ENCODE data around the gene MADD.
A peak's percentile ranks its signal among the peaks of the same experiment; 100 is the strongest.

The MADD gene

DNA sequence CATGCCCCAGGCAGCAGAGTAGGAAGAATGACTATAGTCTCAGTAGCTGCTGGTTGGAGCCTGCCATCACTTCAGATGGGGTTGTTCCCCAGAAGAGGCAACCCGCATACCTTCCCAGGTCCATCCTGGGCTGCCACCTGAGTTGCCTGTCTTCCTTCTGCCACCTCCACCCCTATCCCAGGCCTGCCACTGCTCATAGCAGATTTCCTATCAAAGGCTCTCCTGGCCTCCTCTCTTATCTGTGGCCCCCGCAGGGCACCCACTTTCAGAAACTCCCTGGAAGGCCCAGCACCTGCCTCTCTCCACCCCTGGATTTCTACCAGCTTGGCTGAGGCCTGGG, 12.8 kb upstream of the MADD start:
- POLR2A ChIA-PET: interaction anchor here (0.5 to 0.9 kb wide), 2 partner anchors 70 to 253 kb away, joined by 3 read pairs; no protein-coding TSS in a partner anchor
- WGBS (ENCODE audit: insufficient coverage): 85% methylated on average over 1 of the region's 2 CpGs
- no peaks in the 10 kb centered on the region for H3K9me3 ChIP-seq (ENCODE audit: control extremely low read depth in 1 of 5, control insufficient read depth in 4 of 5, insufficient read depth in 2 of 5, low read depth in 1 of 5, low read length in 4 of 5)
- CTCF ChIA-PET: interaction anchor here (0.8 to 13.0 kb wide), 9 partner anchors 9 to 78 kb away, joined by 3 to 145 read pairs (median 33); partner anchors contain the start of genes ACP2, ARFGAP2 and DDB2
- peaks cover 0 to 11% (median 7%) of the 10 kb centered on the region in 4 experiments for H3K36me3 ChIP-seq (ENCODE audit: control insufficient read depth in 4 of 4, insufficient read depth in 4 of 4, low read length in 3 of 4)
- DNase-seq: no peak
- peak overlapping the region in 4 of 7 experiments; percentile 61 to 77 (median 70) for H3K4me3 ChIP-seq (ENCODE audit: control insufficient read depth in 1 of 7, extremely low read depth in 1 of 7, insufficient read depth in 4 of 7, low read depth in 2 of 7, low read length in 6 of 7)
- peaks cover 14 to 57% (median 55%) of the 10 kb centered on the region in 4 experiments for H3K4me1 ChIP-seq (ENCODE audit: control extremely low read depth in 1 of 4, control insufficient read depth in 4 of 4, insufficient read depth in 4 of 4, low read length in 3 of 4)
- H3K27ac ChIP-seq (ENCODE audit: insufficient read depth in 1 of 2, low read depth in 1 of 2, low read length in 2 of 2, poor library complexity in 1 of 2, severe bottlenecking in 2 of 2): peak overlapping the region in 1 of 2 experiments; percentile 75
- H3K27me3 ChIP-seq (replicated peaks in 2 of 5; ENCODE audit: control insufficient read depth in 4 of 5, insufficient read depth in 5 of 5, low read length in 4 of 5): no peaks in the 10 kb centered on the region

DNA sequence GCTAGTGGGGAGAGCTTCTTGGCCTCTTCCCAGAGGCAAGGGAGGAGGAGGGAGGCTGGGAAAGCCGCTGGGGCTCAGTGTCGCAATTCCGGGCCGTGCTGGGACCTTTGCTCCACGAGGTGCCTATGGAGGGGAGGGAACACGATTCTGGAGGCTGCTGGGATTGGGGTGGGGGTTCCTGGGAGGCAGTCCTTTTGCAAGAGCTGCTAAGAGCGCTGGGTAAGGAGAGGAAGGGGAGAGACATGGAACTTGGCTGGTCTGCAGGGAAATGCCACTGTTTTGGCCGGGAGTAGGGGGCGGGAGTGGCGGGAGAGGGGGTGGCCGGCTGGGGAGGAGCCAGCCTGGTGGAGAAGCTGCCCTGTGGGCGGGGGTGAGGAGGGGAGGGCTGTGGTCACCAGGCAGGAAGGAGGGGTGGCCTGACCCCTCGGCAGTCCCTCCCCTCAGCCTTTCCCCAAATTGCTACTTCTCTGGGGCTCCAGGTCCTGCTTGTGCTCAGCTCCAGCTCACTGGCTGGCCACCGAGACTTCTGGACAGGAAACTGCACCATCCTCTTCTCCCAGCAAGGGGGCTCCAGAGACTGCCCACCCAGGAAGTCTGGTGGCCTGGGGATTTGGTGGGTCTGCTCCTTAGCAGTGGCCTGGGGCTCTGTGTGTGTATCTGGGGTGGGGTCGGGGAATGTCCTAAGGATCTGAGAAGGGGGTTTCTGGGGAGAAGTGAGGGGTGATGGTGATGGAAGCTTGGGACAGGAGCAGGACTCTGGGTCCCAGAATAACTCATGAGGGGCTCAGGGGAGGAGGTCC, 12.2 kb upstream of the MADD start, which contains the start of gene NR1H3:
NR1H3 (plus strand) TSS at position 480 of the 800 bp plus-strand sequence. CDS start 1,221 bp downstream, outside the sequence.
- 5% methylated on average over 11 of the region's 15 CpGs for WGBS (ENCODE audit: insufficient coverage)
- Histone ChIP-seq H3K4me1 (ENCODE audit: control extremely low read depth in 1 of 4, control insufficient read depth in 4 of 4, insufficient read depth in 4 of 4, low read length in 3 of 4) (peaks cover 14 to 58% (median 56%) of the 10 kb centered on the region in 4 experiments), H3K4me3 (ENCODE audit: control insufficient read depth in 1 of 7, extremely low read depth in 1 of 7, insufficient read depth in 4 of 7, low read depth in 2 of 7, low read length in 6 of 7) (peak within 1 kb of the TSS; percentile 31 to 77 (median 61)), H3K27ac (ENCODE audit: insufficient read depth in 1 of 2, low read depth in 1 of 2, low read length in 2 of 2, poor library complexity in 1 of 2, severe bottlenecking in 2 of 2) (peak within 1 kb of the TSS; percentile 34 to 75), H3K9me3 (ENCODE audit: control extremely low read depth in 1 of 5, control insufficient read depth in 4 of 5, insufficient read depth in 2 of 5, low read depth in 1 of 5, low read length in 4 of 5) (no peaks in the 10 kb centered on the region), H3K27me3 (replicated peaks in 2 of 5; ENCODE audit: control insufficient read depth in 4 of 5, insufficient read depth in 5 of 5, low read length in 4 of 5) (no peaks in the 10 kb centered on the region), H3K36me3 (ENCODE audit: control insufficient read depth in 4 of 4, insufficient read depth in 4 of 4, low read length in 3 of 4) (peaks cover 0 to 13% (median 7%) of the 10 kb centered on the region in 4 experiments)
- peak in 1 of 3 donors; percentile 30 for DNase-seq
- POLR2A ChIA-PET: interaction anchor here (0.7 to 2.6 kb wide), 3 partner anchors 24 to 72 kb away, joined by 3 to 14 read pairs (median 3); no protein-coding TSS in a partner anchor
- CTCF ChIA-PET: interaction anchor here (0.8 to 13.0 kb wide), 14 partner anchors 10 to 167 kb away, joined by 3 to 145 read pairs (median 18); partner anchors contain the start of genes ACP2, ARFGAP2, DDB2 and MADD

DNA sequence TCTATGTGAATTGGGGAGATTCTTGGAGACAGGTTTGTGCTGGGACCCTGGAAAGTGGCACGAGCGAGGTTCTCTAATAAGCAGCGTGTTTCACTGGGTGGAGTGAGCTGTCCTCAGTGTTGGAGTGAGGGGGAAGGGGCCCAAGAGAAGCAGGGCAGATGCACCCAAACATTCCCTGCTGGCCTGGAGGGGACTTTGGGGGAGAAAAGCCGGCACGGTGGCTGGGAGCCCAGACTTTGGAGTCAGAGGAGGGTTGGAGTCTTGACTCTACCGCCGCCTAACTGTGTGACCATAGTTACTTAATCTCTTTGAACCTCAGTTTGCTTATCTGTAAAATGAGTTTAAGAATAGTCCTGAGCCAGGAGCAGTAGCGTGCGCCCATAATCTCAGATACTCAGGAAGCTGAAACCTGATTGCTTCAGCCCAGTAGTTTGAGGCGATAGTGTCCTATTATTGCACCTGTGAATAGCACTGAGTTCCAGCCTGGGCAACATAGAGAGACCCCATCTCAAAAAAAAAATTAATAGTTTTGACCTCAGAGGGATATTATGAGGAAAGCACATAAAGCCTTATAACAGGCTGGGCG, 11.5 kb upstream of the MADD start:
- WGBS (ENCODE audit: insufficient coverage): 60% methylated on average over 7 of the region's 11 CpGs
- H3K9me3 ChIP-seq (ENCODE audit: control extremely low read depth in 1 of 5, control insufficient read depth in 4 of 5, insufficient read depth in 2 of 5, low read depth in 1 of 5, low read length in 4 of 5): no peaks in the 10 kb centered on the region
- ChIA-PET CTCF (interaction anchor here (1.0 to 13.0 kb wide), 17 partner anchors 9 to 195 kb away, joined by 3 to 145 read pairs (median 9); partner anchors contain the start of genes ACP2, ARFGAP2, DDB2 and MADD), POLR2A (interaction anchor here (0.7 to 2.6 kb wide), 3 partner anchors 13 to 73 kb away, joined by 3 to 14 read pairs (median 12); partner anchors contain the start of gene MADD)
- H3K4me3 ChIP-seq (ENCODE audit: control insufficient read depth in 1 of 7, extremely low read depth in 1 of 7, insufficient read depth in 4 of 7, low read depth in 2 of 7, low read length in 6 of 7): peak overlapping the region; percentile 31 to 77 (median 61)
- H3K27ac ChIP-seq (ENCODE audit: insufficient read depth in 1 of 2, low read depth in 1 of 2, low read length in 2 of 2, poor library complexity in 1 of 2, severe bottlenecking in 2 of 2): peak overlapping the region; percentile 34 to 75
- no peak for DNase-seq
- H3K4me1 ChIP-seq (ENCODE audit: control extremely low read depth in 1 of 4, control insufficient read depth in 4 of 4, insufficient read depth in 4 of 4, low read length in 3 of 4): peaks cover 14 to 61% (median 57%) of the 10 kb centered on the region in 4 experiments
- no peaks in the 10 kb centered on the region for H3K27me3 ChIP-seq (replicated peaks in 2 of 5; ENCODE audit: control insufficient read depth in 4 of 5, insufficient read depth in 5 of 5, low read length in 4 of 5)
- peaks cover 0 to 16% (median 6%) of the 10 kb centered on the region in 4 experiments for H3K36me3 ChIP-seq (ENCODE audit: control insufficient read depth in 4 of 4, insufficient read depth in 4 of 4, low read length in 3 of 4)

DNA sequence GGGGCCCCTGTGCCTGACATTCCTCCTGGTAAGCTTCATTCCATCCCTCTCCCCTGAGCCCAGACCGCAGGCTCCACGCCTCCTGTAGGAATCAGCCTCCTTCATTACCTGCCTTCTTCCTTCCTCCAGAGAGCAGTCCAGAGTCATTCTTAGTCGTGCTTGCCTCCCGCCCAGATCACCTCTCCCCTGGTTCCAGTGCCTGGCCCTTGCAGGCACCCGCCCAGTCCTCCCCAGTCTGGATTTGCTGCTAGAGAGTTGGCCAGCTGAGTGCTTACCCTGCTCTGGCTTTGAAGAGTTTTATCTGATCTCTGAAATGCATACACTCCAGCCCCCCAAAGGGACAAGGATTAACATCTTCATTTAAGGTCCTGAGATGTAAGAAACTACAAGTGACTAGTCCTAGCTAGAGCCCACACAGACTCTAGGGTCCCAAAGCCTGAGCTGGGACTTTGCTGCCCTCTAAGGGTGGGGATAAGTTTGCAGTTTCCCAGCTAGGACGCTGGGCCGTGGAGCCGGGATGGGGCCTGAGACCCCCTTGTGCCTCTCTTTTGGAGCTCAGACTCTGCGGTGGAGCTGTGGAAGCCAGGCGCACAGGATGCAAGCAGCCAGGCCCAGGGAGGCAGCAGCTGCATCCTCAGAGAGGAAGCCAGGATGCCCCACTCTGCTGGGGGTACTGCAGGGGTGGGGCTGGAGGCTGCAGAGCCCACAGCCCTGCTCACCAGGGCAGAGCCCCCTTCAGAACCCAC, 10.5 kb upstream of the MADD start:
- Histone ChIP-seq H3K27ac (ENCODE audit: insufficient read depth in 1 of 2, low read depth in 1 of 2, low read length in 2 of 2, poor library complexity in 1 of 2, severe bottlenecking in 2 of 2) (peak overlapping the region in 1 of 2 experiments; percentile 75), H3K36me3 (ENCODE audit: control insufficient read depth in 4 of 4, insufficient read depth in 4 of 4, low read length in 3 of 4) (peaks cover 2 to 17% (median 10%) of the 10 kb centered on the region in 4 experiments), H3K4me1 (ENCODE audit: control extremely low read depth in 1 of 4, control insufficient read depth in 4 of 4, insufficient read depth in 4 of 4, low read length in 3 of 4) (peaks cover 14 to 69% (median 57%) of the 10 kb centered on the region in 4 experiments), H3K27me3 (replicated peaks in 2 of 5; ENCODE audit: control insufficient read depth in 4 of 5, insufficient read depth in 5 of 5, low read length in 4 of 5) (no peaks in the 10 kb centered on the region), H3K9me3 (ENCODE audit: control extremely low read depth in 1 of 5, control insufficient read depth in 4 of 5, insufficient read depth in 2 of 5, low read depth in 1 of 5, low read length in 4 of 5) (no peaks in the 10 kb centered on the region), H3K4me3 (ENCODE audit: control insufficient read depth in 1 of 7, extremely low read depth in 1 of 7, insufficient read depth in 4 of 7, low read depth in 2 of 7, low read length in 6 of 7) (peak overlapping the region in 5 of 7 experiments; percentile 16 to 77 (median 56))
- ChIA-PET CTCF (interaction anchor here (0.9 to 13.0 kb wide), 26 partner anchors 8 to 447 kb away, joined by 3 to 145 read pairs (median 4); partner anchors contain the start of genes ACP2, ARFGAP2, DDB2 and MADD), POLR2A (interaction anchor here (0.5 to 2.6 kb wide), 6 partner anchors 8 to 80 kb away, joined by 3 to 14 read pairs (median 4); partner anchors contain the start of genes ACP2 and MADD)
- DNase-seq: peak; percentile 64 to 94 (median 91)
- WGBS (ENCODE audit: insufficient coverage): 24% methylated on average over 9 of the region's 10 CpGs

DNA sequence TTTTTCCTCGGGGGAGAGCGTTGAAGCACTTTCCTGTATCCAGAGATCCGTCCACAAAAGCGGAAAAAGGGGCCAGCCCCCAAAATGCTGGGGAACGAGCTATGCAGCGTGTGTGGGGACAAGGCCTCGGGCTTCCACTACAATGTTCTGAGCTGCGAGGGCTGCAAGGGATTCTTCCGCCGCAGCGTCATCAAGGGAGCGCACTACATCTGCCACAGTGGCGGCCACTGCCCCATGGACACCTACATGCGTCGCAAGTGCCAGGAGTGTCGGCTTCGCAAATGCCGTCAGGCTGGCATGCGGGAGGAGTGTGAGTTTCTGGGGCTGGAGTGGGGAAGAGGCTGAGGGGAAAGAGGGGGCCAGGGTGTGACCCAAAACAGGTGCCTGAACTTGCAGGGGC, 9.6 kb upstream of the MADD start:
- H3K4me3 ChIP-seq (ENCODE audit: control insufficient read depth in 1 of 7, extremely low read depth in 1 of 7, insufficient read depth in 4 of 7, low read depth in 2 of 7, low read length in 6 of 7): peak overlapping the region in 1 of 7 experiments; percentile 76
- no peaks in the 10 kb centered on the region for H3K27me3 ChIP-seq (replicated peaks in 2 of 5; ENCODE audit: control insufficient read depth in 4 of 5, insufficient read depth in 5 of 5, low read length in 4 of 5)
- H3K4me1 ChIP-seq (ENCODE audit: control extremely low read depth in 1 of 4, control insufficient read depth in 4 of 4, insufficient read depth in 4 of 4, low read length in 3 of 4): peaks cover 17 to 69% (median 56%) of the 10 kb centered on the region in 4 experiments
- H3K36me3 ChIP-seq (ENCODE audit: control insufficient read depth in 4 of 4, insufficient read depth in 4 of 4, low read length in 3 of 4): peaks cover 5 to 17% (median 10%) of the 10 kb centered on the region in 4 experiments
- 95% methylated on average over 19 of the region's 19 CpGs for WGBS (ENCODE audit: insufficient coverage)
- DNase-seq: no peak
- H3K27ac ChIP-seq (ENCODE audit: insufficient read depth in 1 of 2, low read depth in 1 of 2, low read length in 2 of 2, poor library complexity in 1 of 2, severe bottlenecking in 2 of 2): peak overlapping the region in 1 of 2 experiments; percentile 69
- ChIA-PET POLR2A (interaction anchor here (1.2 to 2.6 kb wide), 2 partner anchors 13 to 26 kb away, joined by 4 to 14 read pairs; no protein-coding TSS in a partner anchor), CTCF (interaction anchor here (1.2 to 13.0 kb wide), 14 partner anchors 7 to 99 kb away, joined by 3 to 145 read pairs (median 20); partner anchors contain the start of genes ACP2, ARFGAP2, DDB2 and MADD)
- no peaks in the 10 kb centered on the region for H3K9me3 ChIP-seq (ENCODE audit: control extremely low read depth in 1 of 5, control insufficient read depth in 4 of 5, insufficient read depth in 2 of 5, low read depth in 1 of 5, low read length in 4 of 5)

DNA sequence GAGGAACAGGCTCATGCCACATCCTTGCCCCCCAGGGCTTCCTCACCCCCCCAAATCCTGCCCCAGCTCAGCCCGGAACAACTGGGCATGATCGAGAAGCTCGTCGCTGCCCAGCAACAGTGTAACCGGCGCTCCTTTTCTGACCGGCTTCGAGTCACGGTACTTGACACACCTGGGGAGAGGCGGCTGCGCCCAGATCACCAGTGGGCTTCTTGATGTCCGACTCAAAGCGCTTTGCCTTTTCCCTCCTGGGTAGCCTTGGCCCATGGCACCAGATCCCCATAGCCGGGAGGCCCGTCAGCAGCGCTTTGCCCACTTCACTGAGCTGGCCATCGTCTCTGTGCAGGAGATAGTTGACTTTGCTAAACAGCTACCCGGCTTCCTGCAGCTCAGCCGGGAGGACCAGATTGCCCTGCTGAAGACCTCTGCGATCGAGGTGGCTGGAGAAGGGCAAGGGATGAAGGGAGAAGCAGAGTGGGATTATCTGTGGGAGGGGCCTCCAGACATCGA, 8.6 kb upstream of the MADD start:
- POLR2A ChIA-PET: interaction anchor here (0.9 kb wide), 1 partner anchor 9 kb away, joined by 3 read pairs; the partner anchor contains the start of gene MADD
- no peak for DNase-seq
- Histone ChIP-seq H3K27ac (ENCODE audit: insufficient read depth in 1 of 2, low read depth in 1 of 2, low read length in 2 of 2, poor library complexity in 1 of 2, severe bottlenecking in 2 of 2) (peak overlapping the region; percentile 17 to 49), H3K4me1 (ENCODE audit: control extremely low read depth in 1 of 4, control insufficient read depth in 4 of 4, insufficient read depth in 4 of 4, low read length in 3 of 4) (peaks cover 23 to 79% (median 66%) of the 10 kb centered on the region in 4 experiments), H3K9me3 (ENCODE audit: control extremely low read depth in 1 of 5, control insufficient read depth in 4 of 5, insufficient read depth in 2 of 5, low read depth in 1 of 5, low read length in 4 of 5) (no peaks in the 10 kb centered on the region), H3K36me3 (ENCODE audit: control insufficient read depth in 4 of 4, insufficient read depth in 4 of 4, low read length in 3 of 4) (peaks cover 5 to 17% (median 11%) of the 10 kb centered on the region in 4 experiments), H3K4me3 (ENCODE audit: control insufficient read depth in 1 of 7, extremely low read depth in 1 of 7, insufficient read depth in 4 of 7, low read depth in 2 of 7, low read length in 6 of 7) (peak overlapping the region in 1 of 7 experiments; percentile 22), H3K27me3 (replicated peaks in 2 of 5; ENCODE audit: control insufficient read depth in 4 of 5, insufficient read depth in 5 of 5, low read length in 4 of 5) (no peaks in the 10 kb centered on the region)
- CTCF ChIA-PET: interaction anchor here (1.2 to 13.0 kb wide), 6 partner anchors 9 to 82 kb away, joined by 3 to 145 read pairs (median 32); partner anchors contain the start of genes ACP2, ARFGAP2, DDB2 and MADD
- WGBS (ENCODE audit: insufficient coverage): 69% methylated on average over 22 of the region's 22 CpGs

Measured in common myeloid progenitor, CD34-positive (primary cell).